ACHN (cell line): ENCODE measurements around the gene DSCAML1.

Source experiments
- DNase-seq: peaks from one replicate; pipeline ENCODE4 v3.0.0-alpha.2; 2015
- in situ Hi-C: cut with HindIII; loops from 2 replicates; pipeline ENCODE4 v1.10.0; 2017; ENCODE audit warnings: low sequenced_read_pairs, low pct_ligation_motif_present, low pct_unique_long_range_greater_than_20kb

The DSCAML1 gene, protein sequence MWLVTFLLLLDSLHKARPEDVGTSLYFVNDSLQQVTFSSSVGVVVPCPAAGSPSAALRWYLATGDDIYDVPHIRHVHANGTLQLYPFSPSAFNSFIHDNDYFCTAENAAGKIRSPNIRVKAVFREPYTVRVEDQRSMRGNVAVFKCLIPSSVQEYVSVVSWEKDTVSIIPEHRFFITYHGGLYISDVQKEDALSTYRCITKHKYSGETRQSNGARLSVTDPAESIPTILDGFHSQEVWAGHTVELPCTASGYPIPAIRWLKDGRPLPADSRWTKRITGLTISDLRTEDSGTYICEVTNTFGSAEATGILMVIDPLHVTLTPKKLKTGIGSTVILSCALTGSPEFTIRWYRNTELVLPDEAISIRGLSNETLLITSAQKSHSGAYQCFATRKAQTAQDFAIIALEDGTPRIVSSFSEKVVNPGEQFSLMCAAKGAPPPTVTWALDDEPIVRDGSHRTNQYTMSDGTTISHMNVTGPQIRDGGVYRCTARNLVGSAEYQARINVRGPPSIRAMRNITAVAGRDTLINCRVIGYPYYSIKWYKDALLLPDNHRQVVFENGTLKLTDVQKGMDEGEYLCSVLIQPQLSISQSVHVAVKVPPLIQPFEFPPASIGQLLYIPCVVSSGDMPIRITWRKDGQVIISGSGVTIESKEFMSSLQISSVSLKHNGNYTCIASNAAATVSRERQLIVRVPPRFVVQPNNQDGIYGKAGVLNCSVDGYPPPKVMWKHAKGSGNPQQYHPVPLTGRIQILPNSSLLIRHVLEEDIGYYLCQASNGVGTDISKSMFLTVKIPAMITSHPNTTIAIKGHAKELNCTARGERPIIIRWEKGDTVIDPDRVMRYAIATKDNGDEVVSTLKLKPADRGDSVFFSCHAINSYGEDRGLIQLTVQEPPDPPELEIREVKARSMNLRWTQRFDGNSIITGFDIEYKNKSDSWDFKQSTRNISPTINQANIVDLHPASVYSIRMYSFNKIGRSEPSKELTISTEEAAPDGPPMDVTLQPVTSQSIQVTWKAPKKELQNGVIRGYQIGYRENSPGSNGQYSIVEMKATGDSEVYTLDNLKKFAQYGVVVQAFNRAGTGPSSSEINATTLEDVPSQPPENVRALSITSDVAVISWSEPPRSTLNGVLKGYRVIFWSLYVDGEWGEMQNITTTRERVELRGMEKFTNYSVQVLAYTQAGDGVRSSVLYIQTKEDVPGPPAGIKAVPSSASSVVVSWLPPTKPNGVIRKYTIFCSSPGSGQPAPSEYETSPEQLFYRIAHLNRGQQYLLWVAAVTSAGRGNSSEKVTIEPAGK (N-terminal part only)

GRCh38 chr11:117796872-117797529, at the start of gene DSCAML1:
TSS of gene DSCAML1 (minus strand) at chr11:117797216. CDS start at chr11:117797079, 137 bp downstream.
- in situ Hi-C loops = no loop called here
- DNase-seq = peak; percentile 45

GRCh38 chr11:117843666-117844484, 46.9 kb upstream of the DSCAML1 start:
- DNase-seq = peak; percentile 61
- in situ Hi-C loops = no loop called here

- in situ Hi-C loops = no loop called here
- no peak for DNase-seq
Observed at GRCh38 chr11:117842131-117842941, 45.3 kb upstream of the DSCAML1 start.

DNA sequence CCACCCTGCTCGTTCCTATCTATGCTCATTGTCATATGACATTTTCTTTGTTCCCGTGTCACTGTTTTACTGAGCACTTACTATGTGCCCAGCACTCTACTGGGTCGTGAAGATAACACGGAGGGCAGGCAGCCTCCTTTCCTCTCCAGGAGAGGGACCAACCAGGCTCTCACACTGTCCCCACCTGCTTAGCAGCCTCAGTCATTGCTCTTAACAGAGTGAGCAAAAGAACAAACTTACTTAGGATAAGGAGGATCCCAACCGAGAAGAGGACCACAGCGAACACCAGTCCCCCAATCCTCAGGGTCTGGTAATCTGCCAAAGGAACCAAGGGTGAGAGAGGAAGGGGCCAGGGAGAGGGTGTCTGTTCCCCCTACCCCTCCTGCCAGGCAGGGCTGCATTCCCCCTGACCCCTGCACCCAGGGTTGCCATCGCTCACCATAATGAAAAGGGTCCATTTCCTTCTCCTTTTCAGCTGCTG, 44.6 kb upstream of the DSCAML1 start:
- in situ Hi-C loops = no loop called here
- DNase-seq = no peak

DNA sequence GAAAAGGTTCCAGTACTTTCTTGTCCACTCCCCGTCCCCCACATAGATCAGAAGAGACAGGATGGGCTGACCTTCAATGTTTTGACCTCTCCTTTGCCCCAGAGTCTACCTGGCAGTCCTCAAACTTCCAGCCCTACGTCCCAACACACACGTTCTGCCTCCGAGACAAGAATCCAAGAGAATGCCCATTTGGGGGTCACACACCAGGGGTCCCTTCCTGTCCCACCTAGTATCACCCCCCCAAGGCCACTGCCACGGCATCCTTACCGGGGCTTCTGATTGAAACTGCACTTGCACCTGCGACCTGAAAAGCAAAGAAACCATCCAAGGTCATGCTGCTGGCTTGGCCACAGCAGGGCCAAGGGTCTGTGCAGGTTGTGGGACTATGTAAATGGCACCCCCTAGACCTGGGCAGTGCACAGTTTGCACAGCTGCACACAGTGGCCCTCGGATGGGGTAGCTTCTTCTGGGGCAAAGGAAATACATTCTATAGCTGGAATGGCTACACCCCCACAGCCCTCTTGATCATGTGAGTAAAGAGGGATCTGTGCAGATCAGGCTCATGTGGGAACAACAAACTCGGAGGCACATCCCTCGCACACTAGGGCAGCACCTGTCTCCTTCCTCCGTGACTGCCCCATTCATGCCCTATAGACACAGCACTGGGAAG, 44.0 kb upstream of the DSCAML1 start:
- no peak for DNase-seq
- in situ Hi-C loops = no loop called here

DNA sequence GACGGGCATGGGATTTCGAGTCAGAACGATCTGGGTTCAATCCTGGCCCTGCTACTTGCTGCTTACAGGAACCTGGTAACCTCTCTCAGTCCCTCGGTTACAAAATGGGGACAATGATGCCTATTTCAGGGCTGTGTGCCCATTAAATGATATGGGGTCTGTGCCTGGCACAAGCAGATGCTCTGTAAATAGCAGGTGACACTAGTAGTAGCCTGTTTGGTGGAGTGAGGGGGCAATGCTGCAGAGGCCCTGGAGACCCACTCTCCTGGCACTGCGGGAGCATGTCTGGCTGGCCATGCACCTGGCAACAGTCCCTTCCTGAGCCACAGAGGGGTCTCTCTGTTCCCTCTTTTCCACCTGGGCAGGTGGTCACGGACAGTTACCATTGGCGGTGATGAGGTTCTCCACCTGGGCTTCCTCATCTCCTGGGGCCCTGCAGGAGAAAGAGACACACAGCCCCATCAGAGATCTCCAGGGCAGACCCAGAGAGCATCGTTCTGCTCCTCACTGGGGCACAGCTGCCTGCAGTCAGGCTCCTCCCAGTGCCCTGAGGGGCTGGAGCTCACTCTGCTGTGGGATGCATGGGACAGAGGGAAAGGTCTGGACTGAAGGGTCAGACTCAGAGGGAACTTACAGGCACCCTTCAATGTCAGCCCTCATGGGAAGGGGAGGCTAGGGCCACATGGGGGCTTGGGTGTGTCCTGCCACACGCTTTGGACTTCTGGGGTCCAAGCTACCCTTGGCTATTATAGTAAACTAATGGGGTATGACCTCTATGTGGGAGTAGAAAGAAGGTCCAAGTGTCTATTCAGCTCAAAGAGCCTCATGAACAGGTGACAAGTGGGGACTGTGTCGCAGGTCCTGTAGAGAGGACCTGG, 43.2 kb upstream of the DSCAML1 start:
- no peak for DNase-seq
- in situ Hi-C loops = no loop called here

DNA sequence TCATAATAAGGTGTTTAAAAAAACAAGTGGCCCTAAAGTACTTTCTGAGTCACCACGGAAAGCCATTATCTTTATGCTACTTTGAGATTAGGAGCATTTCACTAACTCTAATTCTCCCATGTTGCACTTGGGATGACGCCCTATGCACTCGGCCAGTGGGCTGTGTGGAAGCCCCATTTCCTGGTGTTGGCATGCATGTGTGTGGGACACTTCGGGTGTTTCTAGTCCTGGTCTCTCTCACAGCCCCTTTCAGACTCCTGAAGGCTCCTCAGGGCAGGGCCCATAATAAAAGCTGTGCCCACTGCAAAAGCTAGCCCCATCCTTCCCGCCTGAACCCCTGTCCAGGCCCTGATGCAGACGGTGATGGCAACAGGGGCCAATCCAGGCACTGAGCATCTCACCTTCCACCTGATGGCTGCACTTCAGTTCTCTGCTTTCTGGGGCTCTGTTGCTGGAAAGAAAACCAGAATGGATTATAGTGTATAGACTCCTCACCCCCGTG, 42.4 kb upstream of the DSCAML1 start:
- no peak for DNase-seq
- in situ Hi-C loops = no loop called here

GRCh38 chr11:117838901-117839300, 41.9 kb upstream of the DSCAML1 start:
- no peak for DNase-seq
- in situ Hi-C loops = no loop called here

DNA sequence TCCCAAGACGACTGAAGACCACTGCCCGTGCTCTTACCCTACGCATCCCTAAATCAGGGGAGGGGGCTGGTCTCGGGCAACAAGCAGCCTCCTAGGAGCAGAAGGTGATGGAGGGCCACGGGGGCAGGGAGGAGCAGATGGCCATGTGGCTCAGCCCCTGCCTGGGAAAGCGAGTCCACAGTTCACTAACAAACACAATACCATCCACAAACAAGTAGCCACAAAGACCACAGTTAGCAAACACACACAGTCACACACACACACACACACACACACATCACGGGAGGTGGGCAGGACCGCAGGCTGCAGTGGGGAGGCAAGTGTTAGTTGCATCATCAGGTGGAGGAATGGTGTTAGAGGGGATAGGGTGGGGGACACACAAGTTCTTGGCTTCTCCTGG, 40.8 kb upstream of the DSCAML1 start:
- no peak for DNase-seq
- in situ Hi-C loops = no loop called here

DNA sequence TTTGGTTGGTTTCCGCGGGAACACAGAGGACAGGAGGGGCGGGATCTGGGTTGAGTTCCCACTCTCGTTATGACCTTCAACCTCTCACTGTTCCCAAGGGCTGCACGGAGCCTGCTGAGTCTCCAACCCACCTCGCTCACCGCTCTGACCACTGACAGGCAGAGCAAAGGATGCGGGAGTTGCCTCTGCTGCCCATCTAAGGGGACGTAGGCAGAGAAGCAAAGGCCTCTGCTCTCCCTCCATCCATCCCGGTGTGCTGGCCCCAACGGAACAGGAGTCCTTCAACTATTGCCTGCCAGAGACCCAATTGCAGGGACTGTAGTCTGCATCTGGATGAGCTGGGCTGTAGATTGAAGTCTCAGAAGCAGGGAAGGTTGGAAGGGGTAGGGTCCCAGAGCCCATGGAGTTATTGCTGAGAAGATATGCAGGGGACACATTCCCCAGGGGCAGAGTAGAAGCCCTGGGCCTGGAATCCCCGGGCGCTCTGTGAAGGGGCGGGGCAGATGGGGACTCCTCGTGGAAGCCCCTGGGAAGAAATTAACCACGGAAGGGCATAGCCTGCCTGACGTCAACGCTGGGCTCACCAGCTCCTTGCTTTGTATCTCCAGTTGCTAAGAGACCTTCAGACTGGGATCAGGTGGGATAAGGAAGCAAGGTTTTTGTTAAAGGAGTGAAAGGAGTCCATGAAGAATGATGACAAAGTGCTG, 40.2 kb upstream of the DSCAML1 start:
- no peak for DNase-seq
- in situ Hi-C loops = no loop called here

DNA sequence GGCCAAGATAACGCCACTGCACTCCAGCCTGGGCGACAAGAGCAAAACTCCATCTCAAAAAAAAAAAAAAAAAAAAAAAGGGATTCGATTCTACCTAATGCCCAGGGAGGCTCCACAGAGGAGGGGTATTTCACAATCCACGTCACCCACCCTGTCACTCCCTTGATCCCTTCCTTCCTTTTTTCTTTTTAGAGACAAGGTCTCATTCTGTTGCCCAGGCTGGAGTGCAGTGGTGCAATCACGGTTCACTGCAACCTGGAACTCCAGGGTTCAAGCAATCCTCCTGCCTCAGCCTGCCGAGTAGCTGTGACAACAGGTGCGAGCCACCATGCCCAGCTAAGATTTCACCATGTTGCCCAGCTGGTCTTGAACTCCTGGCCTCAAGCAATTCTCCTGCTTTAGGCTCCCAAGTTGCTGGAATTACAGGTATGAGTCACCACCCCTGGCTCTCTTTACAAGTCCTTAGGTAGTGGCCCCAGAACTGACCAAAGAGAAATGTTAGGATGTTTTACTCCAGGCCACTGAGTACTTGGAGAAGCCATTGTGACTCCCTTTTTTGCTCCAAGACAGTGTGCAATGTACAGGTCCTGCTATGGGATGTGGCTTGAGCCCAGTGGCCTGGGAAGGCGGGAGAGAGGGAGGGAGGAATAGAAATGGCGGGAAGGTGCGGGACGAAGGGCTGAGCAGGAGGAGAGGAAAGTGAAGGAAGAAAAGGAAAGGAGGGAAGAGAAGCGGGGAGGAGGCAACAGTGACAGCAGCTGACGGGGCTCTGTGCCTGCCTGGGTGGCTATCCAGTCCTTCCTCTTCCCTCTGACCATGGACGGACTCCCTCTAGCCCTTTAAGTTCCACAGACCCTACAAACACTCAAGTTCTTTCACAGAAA, 39.3 kb upstream of the DSCAML1 start:
- in situ Hi-C loops = no loop called here

GRCh38 chr11:117835576-117835975, 38.6 kb upstream of the DSCAML1 start:
- in situ Hi-C loops = no loop called here
- DNase-seq = no peak

More for the DNA sequence above, 39.3 kb upstream of the DSCAML1 start:
- DNase-seq = no peak

DNA sequence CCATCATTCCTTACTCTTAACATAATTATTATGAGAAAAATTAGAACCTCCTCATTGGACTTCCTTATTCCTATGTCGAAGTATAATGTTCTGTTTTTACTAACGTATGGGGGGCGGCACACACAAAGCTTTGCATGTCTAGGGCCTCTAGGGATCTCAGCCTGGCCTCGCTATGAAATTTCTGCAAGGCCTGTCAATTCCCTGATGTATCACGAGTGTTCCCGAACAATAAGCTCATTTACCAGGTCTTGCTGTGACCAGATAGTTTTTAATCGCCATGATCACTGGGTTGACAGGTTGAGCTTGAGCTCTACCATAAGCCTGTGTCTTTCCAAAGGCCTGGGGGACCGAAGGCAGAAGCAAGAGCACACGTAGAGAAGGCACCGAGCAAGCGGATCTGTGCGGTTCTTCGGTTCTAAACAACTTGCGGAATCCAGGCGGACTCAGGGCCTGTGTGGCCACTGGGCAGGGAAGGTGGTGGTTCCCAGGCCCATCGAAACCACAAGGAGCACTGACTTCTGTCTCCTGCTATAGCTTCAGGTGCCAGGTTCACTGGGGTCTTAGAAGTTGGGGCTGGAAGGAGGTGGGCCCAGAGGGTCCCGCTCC, 37.9 kb upstream of the DSCAML1 start:
- DNase-seq = no peak
- in situ Hi-C loops = no loop called here
